ENCODE measurements around the gene ANGEL1.
A peak's percentile ranks its signal among the peaks of the same experiment; 100 is the strongest.

ANGEL1 gene

GRCh38 chr14:76756371-76756750 is 56.3 kb downstream of the ANGEL1 start:
- DNase-seq (ENCODE audit: low spot score) = no peak
- no peak for TF ChIP-seq CTCF (IDR thresholded peaks at IDR 0.05)
- no peak overlapping the region for H3K27ac ChIP-seq
- H3K4me3 ChIP-seq = no peak overlapping the region

DNA sequence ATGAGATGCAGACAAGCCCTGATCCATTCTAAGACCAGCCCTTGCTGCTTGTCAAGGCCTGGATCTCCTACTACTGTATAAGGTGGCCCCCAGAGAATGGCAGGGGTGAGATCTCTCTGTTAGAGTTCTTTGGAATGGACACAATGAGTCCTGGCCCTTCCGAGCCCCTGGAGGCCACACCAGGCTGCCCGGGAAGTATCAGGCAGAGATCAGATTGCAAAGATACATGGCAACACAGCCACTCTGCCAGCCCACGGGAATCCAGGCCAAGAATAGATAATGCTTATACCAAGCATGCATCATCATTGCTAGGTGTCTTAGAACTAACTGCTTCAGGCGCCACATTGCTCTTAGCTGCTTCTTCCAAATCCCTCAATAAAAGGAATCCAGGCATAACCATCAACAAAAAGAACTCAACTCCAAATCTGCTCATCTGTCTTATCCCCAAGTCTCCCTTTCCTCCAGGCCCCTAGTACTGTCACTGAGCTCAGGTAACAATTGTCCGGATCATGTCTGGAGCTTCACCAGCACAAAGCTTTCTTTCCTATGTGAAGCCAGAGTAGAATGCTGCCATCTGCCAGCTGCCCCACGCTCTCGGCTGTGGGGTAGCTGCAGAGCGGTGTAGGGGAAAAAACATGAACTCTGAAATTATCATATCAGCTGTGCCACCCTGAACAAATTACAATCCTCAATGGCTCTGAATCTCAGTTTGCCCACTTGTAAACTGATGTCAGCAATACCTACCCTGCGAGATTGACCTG is 56.9 kb downstream of the ANGEL1 start:
- Histone ChIP-seq H3K4me3 (no peak overlapping the region), H3K27ac (no peak overlapping the region)
- TF ChIP-seq CTCF (IDR thresholded peaks at IDR 0.05) = no peak
- DNase-seq (ENCODE audit: low spot score) = peak; percentile 46

- no peak for TF ChIP-seq CTCF (IDR thresholded peaks at IDR 0.05)
- DNase-seq (ENCODE audit: low spot score) = peak; percentile 50
- no peak overlapping the region for H3K4me3 ChIP-seq
- H3K27ac ChIP-seq = no peak overlapping the region
These were observed 58.1 kb downstream of the ANGEL1 start for GRCh38 chr14:76754586-76754985.

- DNase-seq (ENCODE audit: low spot score) = peak; percentile 41
- no peak overlapping the region for H3K27ac ChIP-seq
- no peak overlapping the region for H3K4me3 ChIP-seq
- no peak for TF ChIP-seq CTCF (IDR thresholded peaks at IDR 0.05)
These were observed 59.0 kb downstream of the ANGEL1 start for GRCh38 chr14:76753541-76754198.

DNA sequence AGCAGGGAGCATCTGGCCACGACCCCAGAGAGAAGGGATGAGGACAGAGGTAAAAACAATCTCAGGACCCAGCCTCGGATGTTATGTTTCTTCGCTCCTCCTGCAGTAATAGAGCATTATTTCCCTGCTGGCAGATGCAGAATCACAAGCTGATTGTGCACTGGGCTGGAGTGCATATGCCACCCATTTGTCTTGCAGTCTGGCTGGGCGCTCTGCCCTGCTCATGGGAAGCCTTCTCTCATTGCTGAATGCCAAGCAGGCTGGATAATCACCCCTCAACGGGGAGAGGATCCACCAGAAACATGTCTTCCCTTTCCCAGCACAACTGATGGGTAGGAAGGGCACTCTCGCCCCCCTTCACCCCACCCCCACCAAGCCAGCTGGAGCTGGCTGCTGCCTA is 59.9 kb downstream of the ANGEL1 start:
- H3K4me3 ChIP-seq = no peak overlapping the region
- DNase-seq (ENCODE audit: low spot score) = no peak
- H3K27ac ChIP-seq = no peak overlapping the region
- TF ChIP-seq CTCF (IDR thresholded peaks at IDR 0.05) = no peak

GRCh38 chr14:76742966-76743365 is 69.7 kb downstream of the ANGEL1 start:
- Histone ChIP-seq H3K4me3 (no peak overlapping the region), H3K27ac (no peak overlapping the region)
- no peak for TF ChIP-seq CTCF (IDR thresholded peaks at IDR 0.05)
- DNase-seq (ENCODE audit: low spot score) = no peak

DNA sequence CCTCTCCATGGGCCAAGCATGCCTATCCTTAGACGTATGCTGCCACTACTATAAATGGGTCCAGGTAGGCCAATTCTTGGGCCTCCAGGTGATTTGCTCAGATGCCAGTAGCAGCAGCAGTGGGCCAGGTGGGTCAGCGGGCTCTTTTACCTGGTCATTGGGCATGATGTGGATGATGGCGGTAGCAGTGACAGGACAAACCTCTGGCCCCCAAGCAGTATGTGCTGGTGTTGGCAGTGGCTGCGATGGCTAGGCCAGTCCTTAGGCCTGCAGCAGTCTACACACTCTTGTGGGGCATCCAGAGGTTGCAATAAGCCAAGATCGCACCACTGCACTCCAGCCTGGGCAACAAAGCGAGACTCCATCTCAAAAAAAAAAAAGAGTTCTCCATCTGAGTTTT is 70.5 kb downstream of the ANGEL1 start:
- no peak overlapping the region for H3K4me3 ChIP-seq
- DNase-seq (ENCODE audit: low spot score) = no peak

More for the DNA sequence above, 70.5 kb downstream of the ANGEL1 start:
- H3K27ac ChIP-seq = no peak overlapping the region
- no peak for TF ChIP-seq CTCF (IDR thresholded peaks at IDR 0.05)

Data from coronary artery (tissue), 2 donors.